ENCODE measurements around the gene TSACC.
A peak's percentile ranks its signal among the peaks of the same experiment; 100 is the strongest.

The TSACC gene

GRCh38 chr1:156376958-156377919 lies 38.9 kb downstream of the TSACC start:
- DNase-seq, result no peak

GRCh38 chr1:156378557-156378956 lies 40.2 kb downstream of the TSACC start:
- DNase-seq, result no peak

- no peak for DNase-seq
Observed at GRCh38 chr1:156379420-156380165, 41.3 kb downstream of the TSACC start.

GRCh38 chr1:156382561-156382960 lies 44.2 kb downstream of the TSACC start:
- DNase-seq, result no peak

- peak; percentile 28 for DNase-seq
Observed at GRCh38 chr1:156383023-156383422, 44.7 kb downstream of the TSACC start.

GRCh38 chr1:156384007-156384406 lies 45.7 kb downstream of the TSACC start:
- DNase-seq, result no peak

- DNase-seq, result no peak
Observed at GRCh38 chr1:156384658-156385057, 46.3 kb downstream of the TSACC start.

- DNase-seq, result peak; percentile 11
Observed at GRCh38 chr1:156385534-156386031, 47.3 kb downstream of the TSACC start.

GRCh38 chr1:156386134-156386901 lies 48.0 kb downstream of the TSACC start:
- DNase-seq, result no peak

GRCh38 chr1:156386949-156387869 lies 48.9 kb downstream of the TSACC start:
- no peak for DNase-seq

- DNase-seq, result no peak
Observed at GRCh38 chr1:156387870-156388173, 49.5 kb downstream of the TSACC start.

- no peak for DNase-seq
Observed at GRCh38 chr1:156388174-156389137, 50.1 kb downstream of the TSACC start.

GRCh38 chr1:156389311-156389710 lies 51.0 kb downstream of the TSACC start:
- no peak for DNase-seq

GRCh38 chr1:156390469-156391365 lies 52.4 kb downstream of the TSACC start:
- DNase-seq, result no peak

GRCh38 chr1:156391366-156391677 lies 53.0 kb downstream of the TSACC start:
- DNase-seq, result no peak

GRCh38 chr1:156391701-156392100 lies 53.4 kb downstream of the TSACC start:
- no peak for DNase-seq

GRCh38 chr1:156392452-156392853 lies 54.1 kb downstream of the TSACC start:
- no peak for DNase-seq

- no peak for DNase-seq
Observed at GRCh38 chr1:156393095-156393494, 54.8 kb downstream of the TSACC start.

GRCh38 chr1:156394082-156394481 lies 55.8 kb downstream of the TSACC start:
- no peak for DNase-seq

All from DMS79 (cell line).